Liver (tissue), 3 donors: Measurements from ENCODE around the gene CLEC3B.

Source experiments
- ATF3 ChIP-seq: IDR thresholded peaks from 2 replicates; pipeline ENCODE4 v1.6.1; 2016; ENCODE audit warnings: antibody characterized with exemption
- JUND ChIP-seq, 2 donors: IDR thresholded peaks; 2 replicates each; pipeline ENCODE4 v1.6.1; 2016; ENCODE audit warnings: antibody characterized with exemption in 2 of 2
- RAD21 ChIP-seq, 2 donors: IDR thresholded peaks; 2 replicates each; pipeline ENCODE4 v1.6.1; 2016; ENCODE audit warnings: antibody characterized with exemption in 2 of 2, mild to moderate bottlenecking in 2 of 2
- SP1 ChIP-seq: IDR thresholded peaks from 2 replicates; pipeline ENCODE4 v1.6.1; 2018; ENCODE audit warnings: antibody characterized with exemption, mild to moderate bottlenecking
- ZBTB33 ChIP-seq: IDR thresholded peaks from 2 replicates; pipeline ENCODE4 v1.6.1; 2016; ENCODE audit warnings: antibody characterized with exemption
- TF ChIP-seq, protein P1 (sequence below): IDR thresholded peaks from 2 replicates; pipeline ENCODE4 v1.6.1; 2016; ENCODE audit warnings: antibody characterized with exemption, mild to moderate bottlenecking
- TF ChIP-seq, protein P2 (sequence below): fragments of 150-350 bp; IDR thresholded peaks from 2 replicates; pipeline ENCODE4 v1.5.1; 2017; ENCODE audit warnings: improper control_type of control experiment, low read depth, low read length; ENCODE audit not compliant: missing input control
- TF ChIP-seq, protein P3 (sequence below): IDR thresholded peaks from 2 replicates; pipeline ENCODE4 v1.6.1; 2016; ENCODE audit warnings: antibody characterized with exemption
- donor health status: healthy.
- donor health status: healthy.

DNA sequence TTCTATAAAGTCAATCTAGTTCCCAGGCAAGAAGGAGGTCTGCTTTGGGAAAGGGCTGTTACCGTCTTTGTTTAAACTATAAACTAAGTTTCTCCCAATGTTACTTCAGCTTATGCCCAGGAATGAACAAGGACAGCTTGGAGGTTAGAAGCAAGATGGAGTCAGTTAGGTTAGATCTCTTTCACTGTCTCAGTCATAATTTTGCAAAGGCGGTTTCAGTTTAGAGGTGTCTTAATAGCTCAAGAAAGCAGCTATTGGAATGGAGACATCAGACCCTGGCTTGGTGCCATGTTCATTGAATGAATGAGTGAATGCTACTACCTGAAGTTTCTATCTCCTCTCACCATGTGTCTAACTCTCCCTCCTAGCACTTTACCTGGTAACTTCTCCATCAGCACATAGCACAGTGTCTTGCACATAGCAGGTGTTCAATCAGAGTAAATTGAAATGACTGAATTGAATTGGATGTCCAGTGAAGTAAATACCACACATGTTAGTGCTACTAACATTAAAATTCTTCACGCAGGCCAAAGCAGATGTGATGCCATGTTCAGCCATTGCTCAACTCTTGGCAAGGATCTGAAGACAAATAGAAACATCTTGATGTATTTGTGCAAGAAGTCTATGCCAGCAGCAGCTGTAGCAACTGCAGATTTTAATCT lies 28.2 kb downstream of the CLEC3B start:
- TF ChIP-seq, protein P1, sequence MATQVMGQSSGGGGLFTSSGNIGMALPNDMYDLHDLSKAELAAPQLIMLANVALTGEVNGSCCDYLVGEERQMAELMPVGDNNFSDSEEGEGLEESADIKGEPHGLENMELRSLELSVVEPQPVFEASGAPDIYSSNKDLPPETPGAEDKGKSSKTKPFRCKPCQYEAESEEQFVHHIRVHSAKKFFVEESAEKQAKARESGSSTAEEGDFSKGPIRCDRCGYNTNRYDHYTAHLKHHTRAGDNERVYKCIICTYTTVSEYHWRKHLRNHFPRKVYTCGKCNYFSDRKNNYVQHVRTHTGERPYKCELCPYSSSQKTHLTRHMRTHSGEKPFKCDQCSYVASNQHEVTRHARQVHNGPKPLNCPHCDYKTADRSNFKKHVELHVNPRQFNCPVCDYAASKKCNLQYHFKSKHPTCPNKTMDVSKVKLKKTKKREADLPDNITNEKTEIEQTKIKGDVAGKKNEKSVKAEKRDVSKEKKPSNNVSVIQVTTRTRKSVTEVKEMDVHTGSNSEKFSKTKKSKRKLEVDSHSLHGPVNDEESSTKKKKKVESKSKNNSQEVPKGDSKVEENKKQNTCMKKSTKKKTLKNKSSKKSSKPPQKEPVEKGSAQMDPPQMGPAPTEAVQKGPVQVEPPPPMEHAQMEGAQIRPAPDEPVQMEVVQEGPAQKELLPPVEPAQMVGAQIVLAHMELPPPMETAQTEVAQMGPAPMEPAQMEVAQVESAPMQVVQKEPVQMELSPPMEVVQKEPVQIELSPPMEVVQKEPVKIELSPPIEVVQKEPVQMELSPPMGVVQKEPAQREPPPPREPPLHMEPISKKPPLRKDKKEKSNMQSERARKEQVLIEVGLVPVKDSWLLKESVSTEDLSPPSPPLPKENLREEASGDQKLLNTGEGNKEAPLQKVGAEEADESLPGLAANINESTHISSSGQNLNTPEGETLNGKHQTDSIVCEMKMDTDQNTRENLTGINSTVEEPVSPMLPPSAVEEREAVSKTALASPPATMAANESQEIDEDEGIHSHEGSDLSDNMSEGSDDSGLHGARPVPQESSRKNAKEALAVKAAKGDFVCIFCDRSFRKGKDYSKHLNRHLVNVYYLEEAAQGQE = no peak
- TF ChIP-seq, protein P2, sequence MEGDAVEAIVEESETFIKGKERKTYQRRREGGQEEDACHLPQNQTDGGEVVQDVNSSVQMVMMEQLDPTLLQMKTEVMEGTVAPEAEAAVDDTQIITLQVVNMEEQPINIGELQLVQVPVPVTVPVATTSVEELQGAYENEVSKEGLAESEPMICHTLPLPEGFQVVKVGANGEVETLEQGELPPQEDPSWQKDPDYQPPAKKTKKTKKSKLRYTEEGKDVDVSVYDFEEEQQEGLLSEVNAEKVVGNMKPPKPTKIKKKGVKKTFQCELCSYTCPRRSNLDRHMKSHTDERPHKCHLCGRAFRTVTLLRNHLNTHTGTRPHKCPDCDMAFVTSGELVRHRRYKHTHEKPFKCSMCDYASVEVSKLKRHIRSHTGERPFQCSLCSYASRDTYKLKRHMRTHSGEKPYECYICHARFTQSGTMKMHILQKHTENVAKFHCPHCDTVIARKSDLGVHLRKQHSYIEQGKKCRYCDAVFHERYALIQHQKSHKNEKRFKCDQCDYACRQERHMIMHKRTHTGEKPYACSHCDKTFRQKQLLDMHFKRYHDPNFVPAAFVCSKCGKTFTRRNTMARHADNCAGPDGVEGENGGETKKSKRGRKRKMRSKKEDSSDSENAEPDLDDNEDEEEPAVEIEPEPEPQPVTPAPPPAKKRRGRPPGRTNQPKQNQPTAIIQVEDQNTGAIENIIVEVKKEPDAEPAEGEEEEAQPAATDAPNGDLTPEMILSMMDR = no peak
- TF ChIP-seq SP1 (no peak), ATF3 (no peak), JUND (IDR thresholded peaks at IDR 0.05) (no peak), RAD21 (IDR thresholded peaks at IDR 0.05) (no peak), ZBTB33 (no peak)
- TF ChIP-seq, protein P3, sequence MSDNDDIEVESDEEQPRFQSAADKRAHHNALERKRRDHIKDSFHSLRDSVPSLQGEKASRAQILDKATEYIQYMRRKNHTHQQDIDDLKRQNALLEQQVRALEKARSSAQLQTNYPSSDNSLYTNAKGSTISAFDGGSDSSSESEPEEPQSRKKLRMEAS = no peak
